ENCODE measurements around the gene FGF21. TPM values are rescaled to one million over a fixed set of nuclear protein-coding genes. Genes with fewer than 3 reads are reported as not detected.
"Not testable (repeated sequence)": the region's sequence is repeated elsewhere in the genome, so short reads cannot be mapped to it uniquely, and the experiment has no call there.

Gene FGF21
- total RNA-seq, 1 experiment from 2014 or later, result not detected

DNA sequence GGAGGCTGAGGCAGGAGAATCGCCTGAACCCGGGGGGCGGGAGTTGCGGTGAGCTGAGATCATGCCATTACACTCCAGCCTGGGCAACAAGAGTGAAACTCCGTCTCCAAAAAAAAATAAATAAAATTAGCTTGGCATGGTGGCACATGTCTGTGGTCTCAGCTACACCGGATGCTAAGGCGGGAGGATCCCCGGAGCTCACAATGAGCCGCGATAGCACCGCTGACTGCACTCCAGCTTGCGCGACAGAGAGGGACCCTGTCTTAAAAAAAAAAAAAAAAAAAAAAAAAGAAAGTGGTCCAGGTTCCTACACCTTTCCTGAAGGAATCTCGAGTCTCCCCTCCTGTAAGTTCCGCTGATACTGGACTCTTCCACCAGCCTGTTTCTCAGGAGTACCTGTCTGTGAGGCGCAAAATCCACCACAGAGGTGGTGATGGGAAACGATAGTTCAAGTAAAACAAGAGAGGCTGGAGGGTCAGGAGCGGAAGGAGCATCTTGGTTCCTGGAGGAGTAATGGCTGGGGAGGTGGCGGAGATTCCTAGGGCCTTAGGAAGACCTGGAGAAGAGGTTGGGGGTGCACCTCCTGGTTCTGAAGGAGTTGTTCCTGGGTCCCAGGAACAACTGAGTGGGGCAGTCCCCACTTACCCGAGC, 3.4 kb upstream of the FGF21 start:
- DNase-seq (ENCODE audit: low spot score), result no peak

- DNase-seq (ENCODE audit: low spot score), result no peak
Measured at GRCh38 chr19:48752496-48753365, 2.6 kb upstream of the FGF21 start, which contains the start of gene FUT1. Gene FUT1, minus strand, starts transcription at chr19:48752641. Its CDS starts 1,360 bp downstream, at chr19:48751281.

- DNase-seq (ENCODE audit: low spot score), result no peak
Measured at GRCh38 chr19:48755787-48756186, 463 bp downstream of the FGF21 start.

DNA sequence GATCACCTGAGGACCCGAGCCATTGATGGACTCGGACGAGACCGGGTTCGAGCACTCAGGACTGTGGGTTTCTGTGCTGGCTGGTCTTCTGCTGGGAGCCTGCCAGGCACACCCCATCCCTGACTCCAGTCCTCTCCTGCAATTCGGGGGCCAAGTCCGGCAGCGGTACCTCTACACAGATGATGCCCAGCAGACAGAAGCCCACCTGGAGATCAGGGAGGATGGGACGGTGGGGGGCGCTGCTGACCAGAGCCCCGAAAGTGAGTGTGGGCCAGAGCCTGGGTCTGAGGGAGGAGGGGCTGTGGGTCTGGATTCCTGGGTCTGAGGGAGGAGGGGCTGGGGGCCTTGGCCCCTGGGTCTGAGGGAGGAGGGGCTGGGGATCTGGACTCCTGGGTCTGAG, 888 bp downstream of the FGF21 start:
- no peak for DNase-seq (ENCODE audit: low spot score)

DNA sequence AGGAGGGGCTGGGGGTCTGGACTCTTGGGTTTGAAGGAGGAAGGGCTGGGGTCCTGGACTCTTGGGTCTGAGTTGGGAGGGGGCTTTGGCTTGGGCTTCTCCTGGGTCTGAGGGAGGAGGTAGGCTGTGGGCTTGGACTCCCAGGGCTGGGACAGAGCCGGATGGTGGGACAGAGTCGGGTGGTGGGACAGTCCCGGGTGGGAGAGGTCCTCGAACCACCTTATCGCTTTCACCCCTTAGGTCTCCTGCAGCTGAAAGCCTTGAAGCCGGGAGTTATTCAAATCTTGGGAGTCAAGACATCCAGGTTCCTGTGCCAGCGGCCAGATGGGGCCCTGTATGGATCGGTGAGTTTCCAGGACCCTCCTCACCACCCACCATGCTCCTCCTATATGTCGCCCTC, 1.4 kb downstream of the FGF21 start:
- DNase-seq (ENCODE audit: low spot score), result no peak

DNA sequence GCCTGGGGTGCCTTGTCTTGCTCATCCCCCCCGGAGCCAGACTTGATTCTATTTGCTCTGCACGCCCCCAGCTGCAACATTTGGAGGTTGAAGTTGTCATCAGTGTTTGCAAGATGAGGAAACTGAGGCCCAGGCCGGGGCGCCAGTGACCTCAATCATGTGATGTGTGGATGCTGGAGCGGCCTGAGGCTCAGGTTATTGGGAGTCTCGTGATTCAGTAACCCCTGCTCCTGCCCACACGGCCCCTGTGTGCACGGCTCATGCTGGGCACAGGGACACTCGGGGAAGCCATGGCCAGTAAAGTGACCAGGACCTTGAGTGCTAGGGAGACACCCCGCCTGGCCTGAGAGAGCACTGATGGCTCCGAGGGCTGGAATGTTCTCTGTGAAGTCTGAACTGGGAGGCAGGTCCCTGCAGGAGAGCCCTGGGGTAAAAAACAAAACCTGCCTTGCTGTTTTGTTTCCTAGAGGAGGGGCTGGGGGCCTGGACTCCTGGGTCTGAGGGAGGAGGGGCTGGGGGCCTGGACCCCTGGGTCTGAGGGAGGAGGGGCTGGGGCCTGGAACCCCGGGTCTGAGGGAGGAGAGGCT, 1.9 kb downstream of the FGF21 start:
- DNase-seq (ENCODE audit: low spot score), result no peak

DNA sequence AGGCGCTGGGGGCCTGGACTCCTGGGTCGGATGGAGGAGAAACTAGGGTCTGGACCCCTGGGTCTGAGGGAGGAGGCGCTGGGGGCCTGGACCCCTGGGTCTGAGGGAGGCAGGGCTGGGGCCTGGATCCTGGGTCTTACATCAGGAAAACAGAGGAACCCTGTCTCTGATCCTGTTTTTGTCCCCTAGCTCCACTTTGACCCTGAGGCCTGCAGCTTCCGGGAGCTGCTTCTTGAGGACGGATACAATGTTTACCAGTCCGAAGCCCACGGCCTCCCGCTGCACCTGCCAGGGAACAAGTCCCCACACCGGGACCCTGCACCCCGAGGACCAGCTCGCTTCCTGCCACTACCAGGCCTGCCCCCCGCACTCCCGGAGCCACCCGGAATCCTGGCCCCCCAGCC, 2.4 kb downstream of the FGF21 start:
- DNase-seq (ENCODE audit: low spot score), result no peak

- DNase-seq (ENCODE audit: low spot score), result no peak
Measured at GRCh38 chr19:48760504-48761205, 5.3 kb downstream of the FGF21 start.

DNA sequence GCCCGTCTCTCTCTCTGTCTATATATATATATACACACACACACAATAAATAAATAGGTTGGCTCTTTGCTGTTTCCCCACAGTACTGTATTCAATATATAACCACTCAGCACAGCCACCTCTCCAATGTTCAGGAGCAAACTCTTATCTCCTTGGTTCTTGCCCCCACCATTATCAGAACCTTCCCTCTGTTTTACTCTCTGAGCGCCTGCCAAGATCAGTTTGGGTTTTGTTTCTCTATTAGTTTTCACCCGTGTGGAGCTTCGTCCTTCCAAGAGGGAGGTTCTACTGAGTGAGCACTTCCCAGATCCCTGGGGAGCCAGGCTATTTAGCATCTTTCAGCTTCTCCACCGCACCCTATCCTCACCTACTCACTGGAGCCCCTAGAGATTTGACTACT, 10.5 kb downstream of the FGF21 start:
- not testable (repeated sequence) for DNase-seq (ENCODE audit: low spot score)

GRCh38 chr19:48768171-48768753, 12.9 kb downstream of the FGF21 start:
- not testable (repeated sequence) for DNase-seq (ENCODE audit: low spot score)

- DNase-seq (ENCODE audit: low spot score), result no peak
Measured at GRCh38 chr19:48768994-48769713, 13.8 kb downstream of the FGF21 start.

GRCh38 chr19:48770266-48770665, 14.9 kb downstream of the FGF21 start:
- DNase-seq (ENCODE audit: low spot score), result no peak

DNA sequence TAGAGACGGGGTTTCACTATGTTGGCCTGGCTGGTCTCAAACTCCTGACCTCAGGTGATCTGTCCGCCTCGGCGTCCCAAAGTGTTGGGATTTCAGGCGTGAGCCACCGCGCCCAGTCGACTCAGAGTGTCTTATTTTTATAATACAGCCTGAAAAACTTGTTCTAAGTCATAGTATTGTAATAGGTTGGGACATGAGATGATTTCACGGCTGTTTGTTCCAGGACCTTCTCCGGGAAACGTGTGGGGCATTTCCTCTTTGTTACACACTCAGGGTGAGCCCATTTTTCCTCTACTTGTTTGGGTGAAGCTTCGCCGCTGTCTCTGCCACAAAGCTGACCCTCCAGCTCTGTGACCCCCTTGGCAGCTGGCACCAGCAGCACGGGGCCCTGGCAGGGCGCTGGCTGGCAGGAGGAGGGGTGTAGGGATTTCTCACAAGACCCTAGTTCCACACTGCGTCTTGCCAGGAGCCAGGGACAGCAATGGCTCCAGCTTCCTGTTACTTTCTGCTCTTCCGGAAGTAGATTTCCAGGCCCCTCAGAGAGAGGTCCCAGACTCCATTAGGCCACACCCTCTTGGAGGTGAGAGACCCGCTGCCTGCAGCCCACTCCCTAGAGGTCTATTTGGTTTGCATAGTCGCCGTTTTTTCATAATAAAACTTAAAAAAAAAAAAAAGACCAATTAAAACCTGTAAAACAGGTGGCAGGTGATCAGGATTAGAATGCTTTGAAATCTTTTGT, 15.6 kb downstream of the FGF21 start:
- DNase-seq (ENCODE audit: low spot score), result no peak

- no peak for DNase-seq (ENCODE audit: low spot score)
Measured at GRCh38 chr19:48772503-48772953, 17.2 kb downstream of the FGF21 start.

GRCh38 chr19:48777139-48777538, 21.8 kb downstream of the FGF21 start:
- no peak for DNase-seq (ENCODE audit: low spot score)

DNA sequence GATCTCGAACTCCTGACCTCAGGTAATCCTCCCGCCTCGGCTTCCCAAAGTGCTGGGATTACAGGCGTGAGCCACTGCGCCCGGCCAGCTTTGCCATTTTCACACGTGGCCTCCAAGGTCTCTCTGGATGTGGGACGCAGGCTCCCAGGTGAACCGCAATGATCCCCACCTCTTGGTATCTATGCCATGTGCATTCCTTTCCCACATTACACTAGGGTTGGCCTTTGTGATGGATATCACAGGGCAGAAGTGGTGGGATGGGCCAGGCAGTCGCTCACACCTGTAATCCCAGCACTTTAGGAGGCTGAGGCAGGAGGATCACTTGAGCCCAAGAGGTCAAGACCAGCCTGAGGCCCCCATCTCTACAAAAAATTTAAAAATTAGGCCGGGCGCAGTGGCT, 22.4 kb downstream of the FGF21 start:
- DNase-seq (ENCODE audit: low spot score), result no peak

DNA sequence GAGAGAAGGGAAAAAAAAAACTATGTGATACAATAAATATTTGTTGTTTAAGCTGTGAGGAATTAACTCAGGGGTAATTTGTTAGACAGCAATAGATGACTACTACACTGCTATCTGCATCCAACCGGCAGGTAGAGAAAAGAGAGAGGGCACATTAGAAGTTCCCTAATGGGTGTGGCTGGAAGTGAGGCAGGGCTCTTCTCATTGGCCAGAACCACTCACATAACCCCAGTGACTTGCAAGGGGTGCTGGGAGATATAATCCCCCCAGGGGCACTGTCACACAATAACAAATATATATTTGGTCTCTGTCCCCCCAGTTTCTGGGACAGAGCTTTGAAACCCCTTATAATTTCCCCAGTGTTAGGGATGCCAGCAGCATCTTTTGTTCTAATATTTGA, 24.3 kb downstream of the FGF21 start:
- no peak for DNase-seq (ENCODE audit: low spot score)

DNA sequence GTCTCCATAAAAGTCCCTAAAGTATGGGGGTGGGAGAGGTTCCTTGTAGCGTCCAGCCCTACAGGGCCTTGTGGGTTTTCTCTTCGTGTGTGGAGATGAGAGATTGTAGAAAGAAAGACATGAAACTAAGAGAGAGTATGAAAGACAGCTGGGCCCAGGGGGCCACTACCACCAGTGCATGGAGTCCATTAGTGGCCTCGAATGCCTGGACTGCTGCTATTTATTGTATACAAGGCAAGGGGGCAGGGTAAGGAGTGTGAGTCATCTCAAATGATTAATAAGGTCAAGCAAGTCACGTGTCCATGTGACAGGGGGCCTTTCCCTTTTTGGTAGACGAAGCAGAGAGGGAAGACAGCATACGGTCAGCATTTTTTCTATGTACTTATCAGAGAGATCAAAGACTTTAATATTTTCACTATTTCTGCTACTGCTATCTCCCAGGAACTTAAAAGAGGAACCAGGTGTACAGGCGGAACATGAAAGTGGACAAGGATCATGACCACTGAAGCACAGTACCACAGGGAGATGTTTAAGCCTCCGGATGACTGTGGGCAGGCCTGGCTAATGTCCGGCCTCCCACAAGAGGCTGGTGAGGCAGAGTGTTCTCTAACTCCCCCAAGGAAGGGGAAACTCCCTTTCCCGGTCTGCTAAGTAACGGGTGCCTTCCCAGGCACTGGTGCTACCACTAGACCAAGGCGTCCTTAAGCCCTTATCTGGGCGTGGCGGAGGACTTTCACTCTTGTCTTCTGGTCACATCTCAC, 25.5 kb downstream of the FGF21 start:
- DNase-seq (ENCODE audit: low spot score), result peak; percentile 59

GRCh38 chr19:48784527-48784926, 29.2 kb downstream of the FGF21 start:
- no peak for DNase-seq (ENCODE audit: low spot score)

All from H4 (cell line).